HepG2 (cell line): Measurements from ENCODE around the gene AKR1A1. TPM values are rescaled to one million over a fixed set of nuclear protein-coding genes. Genes with fewer than 3 reads are reported as not detected.

Source experiments
- AGO2 ChIP-seq: fragments of 200-400 bp; formaldehyde crosslinking; optimal IDR thresholded peaks from 2 replicates; pipeline ENCODE3; 2017; ENCODE audit warnings: mild to moderate bottlenecking, low read depth, low read length, moderate library complexity
- CENPX ChIP-seq: sonication (generic); formaldehyde crosslinking; IDR thresholded peaks from 2 replicates; pipeline ENCODE4 v1.9.0; 2021; ENCODE audit warnings: mild to moderate bottlenecking, missing genetic modification reagents, moderate library complexity
- DR1 ChIP-seq: sonication (generic); formaldehyde crosslinking; IDR thresholded peaks from 2 replicates; pipeline ENCODE4 v1.8.0; 2021; ENCODE audit warnings: mild to moderate bottlenecking, missing genetic modification reagents, inconsistent platforms
- HIVEP1 ChIP-seq: sonication (generic); formaldehyde crosslinking; IDR thresholded peaks from 2 replicates; pipeline ENCODE4 v1.4.0; 2020; ENCODE audit warnings: mild to moderate bottlenecking, missing genetic modification reagents
- MXD4 ChIP-seq: IDR thresholded peaks from 2 replicates; pipeline ENCODE4 v1.6.1; 2016; ENCODE audit warnings: mild to moderate bottlenecking, missing biosample characterization, missing genetic modification reagents
- NFRKB ChIP-seq: fragments of 450-650 bp; IDR thresholded peaks from 2 replicates; pipeline ENCODE4 v1.6.1; 2017
- NFYB ChIP-seq: sonication (generic); formaldehyde crosslinking; IDR thresholded peaks from 2 replicates; pipeline ENCODE4 v1.4.0; 2020; ENCODE audit warnings: missing genetic modification reagents
- REXO4 ChIP-seq: sonication (generic); formaldehyde crosslinking; IDR thresholded peaks from 2 replicates; pipeline ENCODE4 v1.8.0; 2022; ENCODE audit warnings: missing genetic modification reagents, mild to moderate bottlenecking, borderline replicate concordance
- ZNF224 ChIP-seq: sonication (generic); formaldehyde crosslinking; IDR thresholded peaks from 2 replicates; pipeline ENCODE4 v1.5.0; 2020; ENCODE audit warnings: mild to moderate bottlenecking, missing genetic modification reagents
- ZNF280D ChIP-seq: sonication (generic); formaldehyde crosslinking; IDR thresholded peaks from 2 replicates; pipeline ENCODE4 v1.5.1; 2020; ENCODE audit warnings: mild to moderate bottlenecking, missing genetic modification reagents
- ZNF451 ChIP-seq: sonication (generic); formaldehyde crosslinking; IDR thresholded peaks from 2 replicates; pipeline ENCODE4 v1.5.0; 2020; ENCODE audit warnings: mild to moderate bottlenecking, missing genetic modification reagents
- ZNF883 ChIP-seq: sonication (generic); formaldehyde crosslinking; IDR thresholded peaks from 2 replicates; pipeline ENCODE4 v1.5.1; 2020; ENCODE audit warnings: mild to moderate bottlenecking, missing genetic modification reagents; ENCODE audit errors: not compliant biosample characterization
- polyA plus RNA-seq, 8 experiments: library from polyadenylated mRNA; depleted of rRNA in 3 of 8; stranded (reverse) in 7 of 8; unstranded in 1 of 8; fragments of >200 nt; fragmentation: Illumina TruSeq in 4 of 8; extraction: Trizol in 4 of 8; gene quantifications; 2 replicates each; pipeline versions ENCODE4 v1.2.1 to v1.2.3, GENCODE V29; 2011 to 2016; ENCODE audit warnings: low read depth in 4 of 8, missing spikeins in 1 of 8, mixed read lengths in 1 of 8; ENCODE audit not compliant: insufficient read depth in 1 of 8
- total RNA-seq, 5 experiments: library from RNA; depleted of rRNA; stranded (reverse); fragments of >200 nt; fragmentation: Illumina TruSeq; extraction: Trizol; gene quantifications; 2 replicates each; pipeline ENCODE4 v1.2.3, GENCODE V29; 2016; ENCODE audit warnings: low read depth in 1 of 5
- TF ChIP-seq, protein P1 (sequence below): sonication (generic); formaldehyde crosslinking; IDR thresholded peaks from 2 replicates; pipeline ENCODE4 v1.5.0; 2020; ENCODE audit warnings: mild to moderate bottlenecking, missing genetic modification reagents
- TF ChIP-seq, protein P2 (sequence below): sonication (generic); formaldehyde crosslinking; IDR thresholded peaks from 2 replicates; pipeline ENCODE4 v1.4.0; 2020; ENCODE audit warnings: mild to moderate bottlenecking, missing genetic modification reagents, borderline replicate concordance
- TF ChIP-seq, protein P3 (sequence below): sonication (generic); formaldehyde crosslinking; IDR thresholded peaks from 2 replicates; pipeline ENCODE4 v1.5.0; 2020; ENCODE audit warnings: mild to moderate bottlenecking, missing genetic modification reagents, borderline replicate concordance

Gene AKR1A1
- total and polyA plus RNA-seq, 2 of the 13 experiments (the other 11 are each of a cell fraction or from before 2014, with no cell fraction given) = 181 to 217 TPM

GRCh38 chr1:45550401-45551351 lies at the start of gene AKR1A1 (continued):
- TF ChIP-seq ZNF280D (CRISPR knock-in tag) = peak; percentile 95
- TF ChIP-seq, protein P1, sequence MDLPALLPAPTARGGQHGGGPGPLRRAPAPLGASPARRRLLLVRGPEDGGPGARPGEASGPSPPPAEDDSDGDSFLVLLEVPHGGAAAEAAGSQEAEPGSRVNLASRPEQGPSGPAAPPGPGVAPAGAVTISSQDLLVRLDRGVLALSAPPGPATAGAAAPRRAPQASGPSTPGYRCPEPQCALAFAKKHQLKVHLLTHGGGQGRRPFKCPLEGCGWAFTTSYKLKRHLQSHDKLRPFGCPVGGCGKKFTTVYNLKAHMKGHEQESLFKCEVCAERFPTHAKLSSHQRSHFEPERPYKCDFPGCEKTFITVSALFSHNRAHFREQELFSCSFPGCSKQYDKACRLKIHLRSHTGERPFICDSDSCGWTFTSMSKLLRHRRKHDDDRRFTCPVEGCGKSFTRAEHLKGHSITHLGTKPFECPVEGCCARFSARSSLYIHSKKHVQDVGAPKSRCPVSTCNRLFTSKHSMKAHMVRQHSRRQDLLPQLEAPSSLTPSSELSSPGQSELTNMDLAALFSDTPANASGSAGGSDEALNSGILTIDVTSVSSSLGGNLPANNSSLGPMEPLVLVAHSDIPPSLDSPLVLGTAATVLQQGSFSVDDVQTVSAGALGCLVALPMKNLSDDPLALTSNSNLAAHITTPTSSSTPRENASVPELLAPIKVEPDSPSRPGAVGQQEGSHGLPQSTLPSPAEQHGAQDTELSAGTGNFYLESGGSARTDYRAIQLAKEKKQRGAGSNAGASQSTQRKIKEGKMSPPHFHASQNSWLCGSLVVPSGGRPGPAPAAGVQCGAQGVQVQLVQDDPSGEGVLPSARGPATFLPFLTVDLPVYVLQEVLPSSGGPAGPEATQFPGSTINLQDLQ = peak; percentile 90
- TF ChIP-seq CENPX = no peak
- TF ChIP-seq HIVEP1 = peak; percentile 87
- TF ChIP-seq, protein P2, sequence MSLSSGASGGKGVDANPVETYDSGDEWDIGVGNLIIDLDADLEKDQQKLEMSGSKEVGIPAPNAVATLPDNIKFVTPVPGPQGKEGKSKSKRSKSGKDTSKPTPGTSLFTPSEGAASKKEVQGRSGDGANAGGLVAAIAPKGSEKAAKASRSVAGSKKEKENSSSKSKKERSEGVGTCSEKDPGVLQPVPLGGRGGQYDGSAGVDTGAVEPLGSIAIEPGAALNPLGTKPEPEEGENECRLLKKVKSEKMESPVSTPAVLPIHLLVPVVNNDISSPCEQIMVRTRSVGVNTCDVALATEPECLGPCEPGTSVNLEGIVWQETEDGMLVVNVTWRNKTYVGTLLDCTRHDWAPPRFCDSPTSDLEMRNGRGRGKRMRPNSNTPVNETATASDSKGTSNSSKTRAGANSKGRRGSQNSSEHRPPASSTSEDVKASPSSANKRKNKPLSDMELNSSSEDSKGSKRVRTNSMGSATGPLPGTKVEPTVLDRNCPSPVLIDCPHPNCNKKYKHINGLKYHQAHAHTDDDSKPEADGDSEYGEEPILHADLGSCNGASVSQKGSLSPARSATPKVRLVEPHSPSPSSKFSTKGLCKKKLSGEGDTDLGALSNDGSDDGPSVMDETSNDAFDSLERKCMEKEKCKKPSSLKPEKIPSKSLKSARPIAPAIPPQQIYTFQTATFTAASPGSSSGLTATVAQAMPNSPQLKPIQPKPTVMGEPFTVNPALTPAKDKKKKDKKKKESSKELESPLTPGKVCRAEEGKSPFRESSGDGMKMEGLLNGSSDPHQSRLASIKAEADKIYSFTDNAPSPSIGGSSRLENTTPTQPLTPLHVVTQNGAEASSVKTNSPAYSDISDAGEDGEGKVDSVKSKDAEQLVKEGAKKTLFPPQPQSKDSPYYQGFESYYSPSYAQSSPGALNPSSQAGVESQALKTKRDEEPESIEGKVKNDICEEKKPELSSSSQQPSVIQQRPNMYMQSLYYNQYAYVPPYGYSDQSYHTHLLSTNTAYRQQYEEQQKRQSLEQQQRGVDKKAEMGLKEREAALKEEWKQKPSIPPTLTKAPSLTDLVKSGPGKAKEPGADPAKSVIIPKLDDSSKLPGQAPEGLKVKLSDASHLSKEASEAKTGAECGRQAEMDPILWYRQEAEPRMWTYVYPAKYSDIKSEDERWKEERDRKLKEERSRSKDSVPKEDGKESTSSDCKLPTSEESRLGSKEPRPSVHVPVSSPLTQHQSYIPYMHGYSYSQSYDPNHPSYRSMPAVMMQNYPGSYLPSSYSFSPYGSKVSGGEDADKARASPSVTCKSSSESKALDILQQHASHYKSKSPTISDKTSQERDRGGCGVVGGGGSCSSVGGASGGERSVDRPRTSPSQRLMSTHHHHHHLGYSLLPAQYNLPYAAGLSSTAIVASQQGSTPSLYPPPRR (CRISPR knock-in tag) = peak; percentile 61
- TF ChIP-seq, protein P3, sequence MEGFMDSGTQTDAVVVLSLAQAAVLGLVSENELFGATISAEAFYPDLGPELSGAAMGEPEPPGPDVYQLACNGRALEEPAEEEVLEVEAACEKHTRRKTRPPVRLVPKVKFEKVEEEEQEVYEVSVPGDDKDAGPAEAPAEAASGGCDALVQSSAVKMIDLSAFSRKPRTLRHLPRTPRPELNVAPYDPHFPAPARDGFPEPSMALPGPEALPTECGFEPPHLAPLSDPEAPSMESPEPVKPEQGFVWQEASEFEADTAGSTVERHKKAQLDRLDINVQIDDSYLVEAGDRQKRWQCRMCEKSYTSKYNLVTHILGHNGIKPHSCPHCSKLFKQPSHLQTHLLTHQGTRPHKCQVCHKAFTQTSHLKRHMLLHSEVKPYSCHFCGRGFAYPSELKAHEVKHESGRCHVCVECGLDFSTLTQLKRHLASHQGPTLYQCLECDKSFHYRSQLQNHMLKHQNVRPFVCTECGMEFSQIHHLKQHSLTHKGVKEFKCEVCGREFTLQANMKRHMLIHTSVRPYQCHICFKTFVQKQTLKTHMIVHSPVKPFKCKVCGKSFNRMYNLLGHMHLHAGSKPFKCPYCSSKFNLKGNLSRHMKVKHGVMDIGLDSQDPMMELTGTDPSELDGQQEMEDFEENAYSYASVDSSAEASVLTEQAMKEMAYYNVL = no peak
- peak; percentile 81; the same call in 1 of the 2 replicates for TF ChIP-seq ZNF451 (CRISPR knock-in tag)
- TF ChIP-seq AGO2 = peak; percentile 21
- TF ChIP-seq ZNF224 = peak; percentile 88; the same call in 1 of the 2 replicates
- peak; percentile 89 for TF ChIP-seq ZNF883 (CRISPR knock-in tag)
- TF ChIP-seq NFRKB = no peak
- peak; percentile 95 for TF ChIP-seq MXD4 (CRISPR knock-in tag)
- TF ChIP-seq REXO4 (CRISPR knock-in tag) = 0 out of 2 replicates have a peak, but pooled peaks have one; percentile 8
- peak; percentile 79 for TF ChIP-seq DR1 (CRISPR knock-in tag)
- TF ChIP-seq NFYB (CRISPR knock-in tag) = peak; percentile 19; the same call in 1 of the 2 replicates
